Activated B cell treated with CpG ODN at 0.5 μM for 24 hours (primary cell): ENCODE results near the gene KLHDC3. TPM values are rescaled to one million over a fixed set of nuclear protein-coding genes. Genes with fewer than 3 reads are reported as not detected.

ENCODE experiments used
- ATAC-seq: fragments of 200-7000 bp; cut with Tn5 transposase; one replicate; pipeline ENCODE4 v1.10.0; 2021; ENCODE audit warnings: low read depth, mild to moderate bottlenecking, moderate library complexity
- CTCF ChIA-PET: fragments of 350-600 bp; sonication (Branson Sonifier 250); formaldehyde crosslinking; loops from one replicate; lab custom pipeline; 2021; ENCODE audit warnings: antibody characterized with exemption; lab: Charles Lee
- POLR2A ChIA-PET: fragments of 350-600 bp; sonication (Branson Sonifier 250); formaldehyde crosslinking; loops from one replicate; lab custom pipeline; 2021; ENCODE audit warnings: antibody characterized with exemption; lab: Charles Lee
- DNase-seq: peaks from one replicate; pipeline ENCODE4 v3.0.0; 2022
- H3K27ac Mint-ChIP-seq: one replicate; pipeline ENCODE4 v1.8.0; 2020; ENCODE audit warnings: mixed read lengths
- H3K27me3 Mint-ChIP-seq: one replicate; pipeline ENCODE4 v1.8.0; 2021; ENCODE audit warnings: mixed read lengths
- H3K36me3 Mint-ChIP-seq: one replicate; pipeline ENCODE4 v1.8.0; 2021; ENCODE audit warnings: low read depth, mixed read lengths
- H3K4me1 Mint-ChIP-seq: one replicate; pipeline ENCODE4 v1.8.0; 2021; ENCODE audit warnings: mixed read lengths
- H3K4me3 Mint-ChIP-seq: one replicate; pipeline ENCODE4 v1.8.0; 2020; ENCODE audit warnings: mild to moderate bottlenecking, mixed read lengths
- H3K9me3 Mint-ChIP-seq: one replicate; pipeline ENCODE4 v1.8.0; 2020; ENCODE audit warnings: mixed read lengths
- intact Hi-C: fragments of 100-400 bp; cut with micrococcal nuclease; formaldehyde crosslinking; loops from one replicate; pipeline ENCODE4 v1.15.1; 2024
- total RNA-seq: library from RNA; stranded (reverse); gene quantifications from 2 replicates; pipeline ENCODE4 v1.2.3, GENCODE V29; 2022
- TF ChIP-seq, protein P1 (sequence below): fragments of 200-600 bp; IDR thresholded peaks from one replicate; pipeline ENCODE4 v1.8.0; 2022; ENCODE audit warnings: antibody characterized with exemption, mild to moderate bottlenecking

The KLHDC3 gene
- total RNA-seq, 1 donor from 2014 or later: 36.7 TPM

DNA sequence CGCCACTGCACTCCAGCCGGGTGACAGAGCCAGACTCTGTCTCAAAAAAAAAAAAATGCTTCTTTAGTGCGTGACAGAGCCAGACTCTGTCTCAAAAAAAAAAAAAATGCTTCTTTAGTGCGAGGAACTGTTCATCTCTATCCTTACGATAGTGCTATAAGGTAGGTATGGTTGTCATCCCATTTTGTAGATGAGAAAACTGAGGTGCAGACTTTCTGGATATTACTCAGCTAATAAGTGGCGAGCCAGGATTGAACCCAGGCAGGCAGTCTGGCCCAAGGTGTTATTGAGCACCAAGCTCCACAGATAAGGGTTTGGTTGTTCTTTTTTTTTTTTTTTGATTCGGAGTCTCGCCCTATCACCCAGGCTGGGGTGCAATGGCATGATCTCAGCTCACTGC lies 12.2 kb upstream of the KLHDC3 start:
- no peak overlapping the region for H3K27ac Mint-ChIP-seq
- H3K9me3 Mint-ChIP-seq: no peaks in the 10 kb centered on the region
- ChIA-PET CTCF (interaction anchor here (0.7 kb wide), 1 partner anchor 23 kb away, joined by 7 read pairs; no protein-coding TSS in a partner anchor), POLR2A (no interaction called here)
- ATAC-seq (no peak), DNase-seq (no peak)
- intact Hi-C loops: no loop called here
- H3K27me3 Mint-ChIP-seq: no peaks in the 10 kb centered on the region
- H3K36me3 Mint-ChIP-seq: peaks cover 12% of the 10 kb centered on the region
- TF ChIP-seq, protein P1, sequence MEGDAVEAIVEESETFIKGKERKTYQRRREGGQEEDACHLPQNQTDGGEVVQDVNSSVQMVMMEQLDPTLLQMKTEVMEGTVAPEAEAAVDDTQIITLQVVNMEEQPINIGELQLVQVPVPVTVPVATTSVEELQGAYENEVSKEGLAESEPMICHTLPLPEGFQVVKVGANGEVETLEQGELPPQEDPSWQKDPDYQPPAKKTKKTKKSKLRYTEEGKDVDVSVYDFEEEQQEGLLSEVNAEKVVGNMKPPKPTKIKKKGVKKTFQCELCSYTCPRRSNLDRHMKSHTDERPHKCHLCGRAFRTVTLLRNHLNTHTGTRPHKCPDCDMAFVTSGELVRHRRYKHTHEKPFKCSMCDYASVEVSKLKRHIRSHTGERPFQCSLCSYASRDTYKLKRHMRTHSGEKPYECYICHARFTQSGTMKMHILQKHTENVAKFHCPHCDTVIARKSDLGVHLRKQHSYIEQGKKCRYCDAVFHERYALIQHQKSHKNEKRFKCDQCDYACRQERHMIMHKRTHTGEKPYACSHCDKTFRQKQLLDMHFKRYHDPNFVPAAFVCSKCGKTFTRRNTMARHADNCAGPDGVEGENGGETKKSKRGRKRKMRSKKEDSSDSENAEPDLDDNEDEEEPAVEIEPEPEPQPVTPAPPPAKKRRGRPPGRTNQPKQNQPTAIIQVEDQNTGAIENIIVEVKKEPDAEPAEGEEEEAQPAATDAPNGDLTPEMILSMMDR: no peak
- no peak overlapping the region for H3K4me3 Mint-ChIP-seq
- H3K4me1 Mint-ChIP-seq: no peaks in the 10 kb centered on the region

DNA sequence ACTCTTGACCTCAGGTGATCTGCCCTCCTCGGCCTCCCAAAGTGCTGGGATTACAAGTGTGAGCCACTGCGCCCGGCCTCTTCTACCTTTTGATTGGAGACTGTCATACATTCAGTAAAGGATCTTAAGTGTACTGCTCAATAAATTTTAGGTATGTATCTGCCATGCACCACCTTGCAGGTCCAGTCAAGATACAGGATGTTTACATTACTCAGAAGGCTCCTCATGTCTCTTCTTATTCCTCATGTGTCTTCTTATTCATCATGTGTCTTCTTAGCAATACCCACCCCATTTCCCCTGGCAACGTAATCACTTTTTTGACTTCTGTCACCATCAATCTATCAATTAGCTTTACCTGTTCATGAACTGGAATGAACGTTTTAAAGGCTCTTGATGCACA lies 8.2 kb upstream of the KLHDC3 start:
- H3K4me1 Mint-ChIP-seq: peaks cover 9% of the 10 kb centered on the region
- H3K27ac Mint-ChIP-seq: no peak overlapping the region
- CTCF ChIA-PET: no interaction called here
- intact Hi-C loops: no loop called here
- no peaks in the 10 kb centered on the region for H3K27me3 Mint-ChIP-seq
- TF ChIP-seq, protein P1: no peak
- H3K4me3 Mint-ChIP-seq: no peak overlapping the region
- no peaks in the 10 kb centered on the region for H3K9me3 Mint-ChIP-seq
- DNase-seq (no peak), ATAC-seq (no peak)
- POLR2A ChIA-PET: interaction anchor here (0.7 to 1.3 kb wide), 2 partner anchors 22 to 76 kb away, joined by 3 to 4 read pairs; partner anchors contain the start of gene CNPY3
- peaks cover 47% of the 10 kb centered on the region for H3K36me3 Mint-ChIP-seq

DNA sequence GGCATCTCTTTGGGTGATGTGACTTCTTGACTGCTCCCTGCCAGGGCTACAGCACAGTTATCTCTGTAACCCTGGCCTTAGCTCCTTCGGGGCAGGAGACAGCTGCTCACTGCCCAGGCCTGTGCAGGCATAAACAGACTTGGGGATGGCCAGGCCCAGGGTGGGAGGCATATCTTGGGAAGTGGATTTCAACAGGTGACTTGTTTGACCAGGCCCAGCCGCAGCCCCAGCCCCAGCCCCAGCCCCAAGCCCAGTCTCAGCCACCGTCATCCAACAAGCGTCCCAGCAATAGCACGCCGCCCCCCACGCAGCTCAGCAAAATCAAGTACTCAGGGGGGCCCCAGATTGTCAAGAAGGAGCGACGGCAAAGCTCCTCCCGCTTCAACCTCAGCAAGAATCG lies 7.8 kb upstream of the KLHDC3 start:
- Mint-ChIP-seq H3K27me3 (no peaks in the 10 kb centered on the region), H3K27ac (no peak overlapping the region), H3K36me3 (peaks cover 50% of the 10 kb centered on the region), H3K4me1 (peaks cover 9% of the 10 kb centered on the region), H3K9me3 (no peaks in the 10 kb centered on the region), H3K4me3 (no peak overlapping the region)
- POLR2A ChIA-PET: interaction anchor here (1.3 kb wide), 1 partner anchor 76 kb away, joined by 3 read pairs; the partner anchor contains the start of gene CNPY3
- ATAC-seq (no peak), DNase-seq (no peak)
- CTCF ChIA-PET: no interaction called here
- intact Hi-C loops: no loop called here
- TF ChIP-seq, protein P1: no peak

DNA sequence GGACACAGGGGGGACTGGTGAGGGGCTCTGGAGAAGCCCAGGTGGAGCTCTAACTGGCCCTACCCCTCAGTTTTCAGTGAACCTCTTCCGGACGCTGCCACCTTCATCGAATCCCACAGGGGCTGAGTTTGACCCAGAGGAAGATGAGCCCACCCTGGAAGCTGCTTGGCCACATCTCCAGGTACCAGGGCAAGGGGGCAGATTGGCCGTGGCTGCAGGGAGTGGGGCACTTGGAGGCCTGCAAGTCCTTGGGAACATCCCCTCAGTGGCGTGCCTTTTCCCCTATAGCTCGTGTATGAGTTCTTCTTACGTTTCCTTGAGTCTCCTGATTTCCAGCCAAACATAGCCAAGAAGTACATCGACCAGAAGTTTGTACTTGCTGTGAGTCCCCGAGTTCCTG lies 6.9 kb upstream of the KLHDC3 start:
- H3K27ac Mint-ChIP-seq: no peak overlapping the region
- peaks cover 13% of the 10 kb centered on the region for H3K4me1 Mint-ChIP-seq
- H3K9me3 Mint-ChIP-seq: no peaks in the 10 kb centered on the region
- CTCF ChIA-PET: interaction anchor here (1.2 kb wide), 1 partner anchor 136 kb away, joined by 6 read pairs; no protein-coding TSS in a partner anchor
- no peak for DNase-seq
- no peak overlapping the region for H3K4me3 Mint-ChIP-seq
- no peaks in the 10 kb centered on the region for H3K27me3 Mint-ChIP-seq
- ATAC-seq: no peak
- intact Hi-C loops: no loop called here
- POLR2A ChIA-PET: interaction anchor here (1.3 kb wide), 1 partner anchor 77 kb away, joined by 3 read pairs; the partner anchor contains the start of gene CNPY3
- H3K36me3 Mint-ChIP-seq: peaks cover 59% of the 10 kb centered on the region
- TF ChIP-seq, protein P1: no peak

DNA sequence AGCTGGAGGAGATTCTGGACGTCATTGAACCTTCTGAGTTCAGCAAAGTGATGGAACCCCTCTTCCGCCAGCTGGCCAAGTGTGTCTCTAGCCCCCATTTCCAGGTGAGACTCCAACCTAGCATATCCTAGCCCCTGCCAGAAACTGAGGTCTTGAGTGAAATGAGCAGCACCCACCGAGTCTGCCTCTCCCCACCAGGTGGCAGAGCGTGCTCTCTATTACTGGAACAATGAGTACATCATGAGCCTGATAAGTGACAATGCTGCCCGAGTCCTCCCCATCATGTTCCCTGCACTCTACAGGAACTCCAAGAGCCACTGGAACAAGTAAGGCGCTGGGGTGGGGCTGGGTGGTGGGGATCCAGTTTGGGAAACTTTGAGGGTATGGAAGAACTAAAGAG lies 4.9 kb upstream of the KLHDC3 start:
- H3K27ac Mint-ChIP-seq: peak overlapping the region; percentile 12
- H3K4me3 Mint-ChIP-seq: no peak overlapping the region
- H3K9me3 Mint-ChIP-seq: no peaks in the 10 kb centered on the region
- TF ChIP-seq, protein P1: no peak
- no peak for DNase-seq
- CTCF ChIA-PET: interaction anchor here (1.2 to 2.3 kb wide), 2 partner anchors 25 to 134 kb away, joined by 3 to 12 read pairs; no protein-coding TSS in a partner anchor
- H3K36me3 Mint-ChIP-seq: peaks cover 75% of the 10 kb centered on the region
- H3K4me1 Mint-ChIP-seq: peaks cover 33% of the 10 kb centered on the region
- POLR2A ChIA-PET: interaction anchor here (2.1 kb wide), 1 partner anchor 79 kb away, joined by 6 read pairs; the partner anchor contains the start of gene CNPY3
- no peak for ATAC-seq
- no peaks in the 10 kb centered on the region for H3K27me3 Mint-ChIP-seq
- intact Hi-C loops: loop anchor here (1.0 kb wide), 1 partner anchor 134 kb away; no protein-coding TSS in a partner anchor
